NCI-H187 treated with DMSO at 0.1 percent for 48 hours (cell line): ENCODE data around the gene STRN.
"Not testable (repeated sequence)": the region's sequence is repeated elsewhere in the genome, so short reads cannot be mapped to it uniquely, and the experiment has no call there.

Experiments used
- DNase-seq: peaks from one replicate; lab custom pipeline; 2025; lab: John Stamatoyannopoulos, UW

Gene STRN

DNA sequence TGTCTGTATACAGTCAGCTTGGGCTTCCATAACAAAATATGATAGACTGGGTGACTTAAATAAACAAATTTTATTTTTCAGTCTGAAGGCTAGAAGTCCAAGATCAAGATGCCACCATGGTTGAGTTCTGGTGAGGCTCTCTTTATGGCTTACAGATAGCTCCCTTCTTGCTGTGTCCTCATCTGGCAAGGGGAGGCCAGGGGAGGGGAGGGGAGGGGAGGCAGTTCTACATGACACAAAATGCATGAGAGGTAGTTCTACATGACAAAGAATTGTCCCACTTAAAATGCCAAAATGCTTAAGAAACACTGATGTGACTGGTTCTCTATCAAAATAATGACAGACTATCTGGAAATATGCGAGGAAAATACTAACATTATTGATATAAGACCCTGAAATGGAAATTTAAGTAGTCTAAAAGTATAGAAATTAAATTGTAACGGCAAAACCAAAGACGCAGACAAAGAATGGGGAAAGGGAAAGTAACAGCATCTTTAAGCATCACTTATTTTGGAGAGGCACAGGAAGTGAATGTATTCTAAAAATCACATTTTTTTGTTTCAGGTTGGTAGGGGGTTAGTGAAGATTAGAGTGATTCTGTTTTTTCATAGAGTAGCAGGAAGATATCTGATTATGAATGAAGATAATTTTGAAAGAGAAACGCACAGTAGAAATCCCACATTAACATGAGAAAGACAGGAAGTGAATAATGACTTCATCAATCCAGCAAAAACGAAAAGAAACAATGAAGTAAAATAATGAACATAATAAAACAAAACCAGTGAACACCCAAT is 131.4 kb downstream of the STRN start:
- no peak for DNase-seq

GRCh38 chr2:36834203-36834602 is 132.1 kb downstream of the STRN start:
- DNase-seq: no peak

- DNase-seq: no peak
Measured at GRCh38 chr2:36831185-36831584, 135.2 kb downstream of the STRN start.

DNA sequence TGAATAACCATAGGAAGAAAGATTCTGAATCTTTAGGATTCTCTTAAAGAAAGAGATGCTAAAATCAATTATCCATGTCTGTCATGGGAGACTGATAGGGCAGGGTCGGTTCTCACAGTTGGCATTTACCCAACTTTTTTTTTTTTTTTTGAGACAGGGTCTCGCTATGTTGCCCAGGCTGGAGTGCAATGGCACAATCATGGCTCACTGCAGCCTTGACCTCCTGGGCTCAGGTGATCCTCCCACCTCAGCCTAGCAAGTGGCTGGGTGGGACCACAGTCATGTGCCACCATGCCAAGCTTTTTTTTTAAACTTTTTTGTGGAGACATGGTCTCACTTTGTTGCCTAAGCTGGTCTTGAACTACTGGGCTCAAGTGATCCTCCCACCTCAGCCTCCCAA is 141.7 kb downstream of the STRN start:
- not testable (repeated sequence) for DNase-seq

- no peak for DNase-seq
Measured at GRCh38 chr2:36824273-36824672, 142.1 kb downstream of the STRN start.

DNA sequence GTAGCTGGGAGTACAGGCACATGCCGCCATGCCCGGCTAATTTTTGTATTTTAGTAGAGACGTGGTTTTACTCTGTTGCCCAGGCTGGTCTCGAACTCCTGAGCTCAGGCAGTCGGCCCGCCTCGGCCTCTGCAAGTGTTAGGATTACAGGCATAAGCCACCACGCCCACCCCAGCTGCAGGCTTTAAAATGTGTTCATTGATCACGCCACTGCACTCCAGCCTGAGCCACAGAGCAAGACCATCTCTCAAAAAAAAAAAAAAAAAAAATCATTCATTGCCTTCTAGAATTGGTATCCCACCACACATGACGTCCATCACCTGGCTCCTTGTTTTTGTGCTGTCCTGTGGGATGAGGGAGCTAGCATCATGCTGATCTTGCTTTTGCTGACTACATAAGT is 142.5 kb downstream of the STRN start:
- DNase-seq: no peak

DNA sequence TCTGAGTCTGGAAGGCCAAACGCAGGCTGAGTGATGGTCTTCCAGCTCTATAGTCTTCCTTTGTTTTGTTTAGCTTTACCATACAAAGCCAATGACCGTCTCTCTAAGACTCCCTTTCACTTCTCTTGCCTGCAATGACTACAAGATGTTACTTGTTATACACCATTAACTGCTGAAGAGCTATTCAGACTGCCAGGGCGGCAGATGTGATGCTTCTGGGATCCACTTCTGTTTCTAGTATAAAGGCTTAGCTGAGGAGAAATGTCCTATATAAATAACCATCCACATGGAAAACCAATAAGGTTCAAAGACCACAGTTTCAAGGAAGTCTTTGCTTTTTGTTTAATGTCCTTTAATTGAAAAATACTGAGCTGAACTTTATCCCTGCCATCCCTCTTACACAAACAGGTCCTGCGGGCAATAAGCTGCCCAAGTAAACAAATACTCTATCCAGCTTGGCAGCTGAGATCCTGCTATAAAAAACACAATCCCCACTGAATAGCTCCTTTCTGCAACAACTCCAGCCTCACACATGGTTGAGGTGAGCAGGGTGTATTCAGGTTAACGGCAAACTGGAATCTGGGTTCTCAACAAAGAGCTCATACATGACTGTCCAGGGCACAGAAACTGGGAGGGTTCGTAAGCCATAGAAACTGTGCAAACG is 145.3 kb downstream of the STRN start:
- DNase-seq: peak; percentile 99

DNA sequence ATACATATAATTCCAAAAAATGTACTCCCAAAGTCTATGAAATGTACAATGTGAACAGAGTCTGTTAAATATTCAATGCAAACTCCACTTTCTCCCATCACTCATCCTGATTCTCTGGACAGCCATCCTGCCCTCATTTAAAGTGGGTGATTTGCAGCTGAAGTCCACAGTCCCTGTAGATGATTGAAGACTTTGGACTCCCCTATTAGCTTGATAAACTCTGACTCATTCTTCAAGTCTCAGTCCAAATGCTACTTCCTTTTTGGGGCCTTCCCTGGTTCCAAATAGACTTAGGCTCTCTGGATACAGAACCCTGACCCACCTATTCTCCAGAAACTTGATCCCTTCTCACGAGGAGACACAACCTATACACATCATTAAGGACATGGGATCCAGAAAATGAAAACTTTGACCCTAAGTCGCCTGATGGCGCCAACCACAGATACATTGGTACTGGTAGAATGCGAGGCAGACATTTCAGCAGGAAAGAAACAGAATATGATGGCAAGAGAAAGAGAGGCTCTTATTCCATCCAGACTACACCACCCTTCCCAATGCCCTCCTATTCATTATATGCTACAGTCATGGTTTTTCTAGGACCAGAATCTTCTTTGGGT is 147.1 kb downstream of the STRN start:
- no peak for DNase-seq

DNA sequence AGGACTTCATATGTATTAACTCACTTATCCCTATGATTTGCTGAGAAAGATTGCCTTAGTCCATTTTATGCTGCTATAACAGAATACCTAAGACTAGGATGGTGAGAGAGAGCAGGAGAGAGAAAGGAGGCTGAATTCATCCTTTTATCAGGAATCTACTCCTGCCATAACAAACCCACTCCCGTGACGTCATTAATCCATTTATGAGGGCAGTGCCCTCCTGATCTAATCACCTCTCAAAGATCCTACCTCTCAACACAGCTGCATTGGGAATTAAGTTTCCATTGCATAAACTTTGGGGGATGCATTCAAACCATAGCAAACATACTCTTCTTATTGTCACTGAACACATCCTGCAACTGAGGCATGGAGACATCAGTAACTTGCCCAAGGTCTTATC is 147.8 kb downstream of the STRN start:
- DNase-seq: no peak

DNA sequence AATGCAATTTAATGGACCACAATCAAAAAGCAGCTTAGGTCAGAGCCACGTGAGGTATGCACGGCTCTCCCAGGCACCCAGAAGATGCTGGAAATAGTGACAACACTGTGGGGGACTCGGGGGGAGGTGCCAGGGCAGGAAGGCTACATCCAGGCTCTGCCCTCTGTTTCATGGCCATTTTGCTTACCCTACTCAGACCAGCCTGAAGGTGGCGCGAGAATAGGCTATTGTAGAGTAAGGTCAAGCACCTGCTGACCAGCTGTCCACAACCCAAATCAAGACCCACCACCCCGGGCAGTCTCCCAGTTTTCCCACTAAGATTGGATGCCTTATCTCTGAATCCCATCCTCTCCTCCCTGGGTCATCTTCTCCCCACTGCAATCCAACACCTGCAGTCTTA is 154.1 kb downstream of the STRN start:
- no peak for DNase-seq

DNA sequence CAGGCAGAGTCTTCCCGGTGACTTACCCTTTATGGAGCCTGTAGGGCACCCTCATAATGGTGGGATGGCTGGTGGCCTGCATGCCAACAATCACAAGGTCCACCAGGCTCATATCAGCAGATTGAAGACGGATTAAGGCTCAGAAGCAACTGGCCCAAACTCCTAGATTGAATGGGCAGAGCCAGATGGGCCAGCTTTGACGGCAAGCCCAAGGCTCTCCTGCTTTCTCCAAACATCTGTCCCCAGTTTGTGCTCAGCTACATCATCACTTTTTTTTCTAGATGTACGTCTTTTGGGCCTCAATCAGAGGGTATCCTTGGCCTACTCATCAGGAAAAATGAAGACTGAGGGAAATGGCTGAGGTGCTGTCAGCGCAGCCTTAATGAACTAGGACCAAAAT is 155.3 kb downstream of the STRN start:
- DNase-seq: no peak

DNA sequence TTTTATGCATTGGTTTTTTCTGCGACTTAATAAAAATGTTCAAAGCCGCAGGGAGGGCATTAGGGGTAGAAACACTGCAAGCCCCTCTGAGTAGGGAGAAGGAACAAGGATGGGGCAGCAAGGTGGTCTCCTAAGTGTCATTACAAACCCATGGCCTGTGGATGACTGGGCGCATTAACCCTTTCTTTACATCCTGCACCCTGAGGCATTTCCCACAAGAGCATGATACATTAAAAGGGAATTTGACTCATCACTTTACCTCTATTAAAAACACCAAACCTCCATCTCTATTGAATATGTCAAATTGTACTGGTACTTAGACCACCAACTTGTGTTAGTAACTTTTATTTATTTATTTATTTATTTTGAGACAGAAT is 157.3 kb downstream of the STRN start:
- no peak for DNase-seq

GRCh38 chr2:36808386-36809068 is 157.8 kb downstream of the STRN start:
- no peak for DNase-seq

DNA sequence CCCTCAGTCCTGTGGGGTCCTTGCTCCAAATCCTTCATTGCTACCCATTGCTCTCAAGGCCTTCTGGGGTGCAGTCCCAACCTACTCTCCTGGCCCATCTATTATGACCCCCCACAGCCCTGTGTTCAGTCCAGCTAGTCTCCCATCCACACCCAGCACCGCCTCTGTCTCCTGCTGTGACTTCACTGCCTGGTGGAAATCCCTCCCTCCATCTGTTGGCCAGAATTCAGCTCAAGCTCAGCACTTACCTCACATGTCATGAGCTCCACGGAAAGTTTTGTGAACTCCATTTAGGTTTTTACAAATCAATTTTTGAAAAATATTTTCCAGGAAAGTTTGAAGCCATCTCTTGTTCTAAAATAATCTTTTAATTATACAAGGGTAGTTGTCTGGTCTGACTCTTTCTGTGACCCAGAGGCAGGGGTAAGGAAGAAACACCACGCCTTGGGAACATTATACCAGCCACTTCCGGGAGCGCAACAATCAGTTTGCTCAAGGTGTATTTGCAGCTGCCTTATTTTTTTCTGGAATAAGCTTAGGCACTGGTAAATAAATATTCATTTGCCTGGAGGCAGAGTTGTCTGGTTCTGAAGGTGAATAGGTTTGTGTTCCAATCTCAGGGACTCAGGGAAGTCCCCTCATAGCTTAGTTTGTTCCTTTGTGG is 159.0 kb downstream of the STRN start:
- DNase-seq: no peak

GRCh38 chr2:36805635-36806224 is 160.6 kb downstream of the STRN start:
- DNase-seq: no peak

- DNase-seq: no peak
Measured at GRCh38 chr2:36802952-36803351, 163.4 kb downstream of the STRN start.

DNA sequence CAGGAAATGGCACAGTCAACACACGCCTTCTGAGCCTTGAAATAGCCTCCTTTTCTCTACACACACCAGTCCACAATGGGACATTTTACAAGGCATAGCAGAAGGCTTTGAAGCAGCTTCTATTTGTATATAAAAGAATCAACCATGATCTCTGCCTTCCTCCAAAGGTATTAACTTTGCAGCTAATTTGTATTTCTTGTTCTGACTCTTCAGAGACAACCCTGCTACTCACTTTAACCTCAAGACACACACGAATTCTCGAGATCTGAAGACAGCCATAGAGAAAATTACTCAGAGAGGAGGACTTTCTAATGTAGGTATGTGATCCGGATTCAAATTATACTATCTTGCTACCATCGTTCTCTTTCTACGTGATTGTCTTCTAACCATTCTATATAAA is 165.2 kb downstream of the STRN start:
- DNase-seq: no peak

DNA sequence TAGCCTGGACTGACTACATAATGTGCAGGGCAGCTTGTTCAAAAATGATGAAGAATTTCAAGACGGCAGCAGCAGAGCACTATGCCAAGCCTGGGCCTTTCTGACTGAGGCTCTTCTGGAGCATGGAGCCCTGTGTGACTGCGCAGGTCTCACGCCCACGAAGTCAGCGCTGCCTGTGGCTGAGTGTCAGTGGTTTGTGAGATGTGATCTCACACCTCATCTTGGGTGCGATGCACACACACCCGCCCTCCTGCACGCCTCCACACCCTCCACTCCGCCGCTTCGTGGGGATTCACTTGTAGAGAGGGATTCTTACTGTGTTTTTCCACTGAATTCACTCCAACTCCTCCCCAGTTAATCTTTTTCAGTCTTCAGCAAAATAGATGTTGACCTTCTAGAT is 166.0 kb downstream of the STRN start:
- no peak for DNase-seq

- DNase-seq: no peak
Measured at GRCh38 chr2:36798724-36799123, 167.6 kb downstream of the STRN start.

DNA sequence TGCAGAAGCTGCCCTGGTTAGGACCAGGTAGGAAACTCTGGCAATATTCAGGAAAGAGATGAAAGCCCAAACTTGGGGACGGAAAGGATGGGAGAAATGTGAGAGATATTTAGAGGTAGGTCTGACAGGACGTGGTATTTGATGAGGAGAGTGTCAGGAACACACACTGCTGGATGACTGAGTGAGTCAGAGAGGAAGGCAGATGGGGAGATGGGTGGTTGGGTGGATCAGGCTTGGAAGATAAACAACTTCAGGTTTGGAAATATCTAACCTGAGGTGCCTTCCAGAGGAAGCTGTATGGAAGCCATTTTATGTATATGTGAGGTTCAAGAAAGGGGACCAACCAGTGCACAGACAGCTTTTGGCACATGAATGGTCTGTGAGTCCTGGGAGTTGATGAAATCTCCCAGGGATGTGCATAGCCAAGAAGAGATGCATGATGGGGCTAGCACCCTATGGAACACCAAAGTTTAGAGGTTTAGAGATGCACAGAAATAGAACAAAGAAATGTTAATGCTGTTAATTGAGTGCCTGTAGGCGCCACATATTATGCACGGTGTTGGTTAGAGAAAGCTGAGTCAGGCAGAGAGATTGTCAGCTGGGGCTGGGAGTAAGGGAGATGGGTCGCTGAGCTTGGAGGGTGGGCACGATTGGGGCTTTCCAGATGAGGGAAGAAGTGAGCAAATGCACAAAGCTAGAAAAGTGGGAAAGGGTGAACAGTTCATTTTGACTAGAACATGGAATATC is 168.8 kb downstream of the STRN start:
- no peak for DNase-seq
